ENCODE data around the gene ST6GALNAC3.

DNA sequence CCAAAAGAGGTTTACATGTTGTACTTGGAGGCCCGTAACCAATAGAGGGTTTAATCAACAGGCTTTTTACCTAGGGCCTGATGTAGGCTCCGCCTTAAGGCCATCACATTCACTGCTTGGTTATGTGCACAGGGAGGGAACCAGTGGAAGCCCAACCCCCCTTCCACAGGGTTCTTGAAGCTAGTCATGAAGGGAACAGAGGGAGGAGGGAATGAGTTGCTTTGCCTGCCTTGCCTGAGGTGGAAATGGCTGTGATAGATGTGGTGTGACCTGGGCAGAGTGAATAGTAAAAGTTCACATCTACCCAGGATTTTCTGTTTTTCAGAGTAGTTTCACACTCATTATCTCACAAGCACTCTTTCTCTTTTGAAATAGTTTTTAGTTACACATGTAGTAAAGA, 215.1 kb downstream of the ST6GALNAC3 start:
- no peak for TF ChIP-seq CHD4 (IDR thresholded peaks at IDR 0.05; ENCODE audit: borderline replicate concordance)
- TF ChIP-seq, protein P1, sequence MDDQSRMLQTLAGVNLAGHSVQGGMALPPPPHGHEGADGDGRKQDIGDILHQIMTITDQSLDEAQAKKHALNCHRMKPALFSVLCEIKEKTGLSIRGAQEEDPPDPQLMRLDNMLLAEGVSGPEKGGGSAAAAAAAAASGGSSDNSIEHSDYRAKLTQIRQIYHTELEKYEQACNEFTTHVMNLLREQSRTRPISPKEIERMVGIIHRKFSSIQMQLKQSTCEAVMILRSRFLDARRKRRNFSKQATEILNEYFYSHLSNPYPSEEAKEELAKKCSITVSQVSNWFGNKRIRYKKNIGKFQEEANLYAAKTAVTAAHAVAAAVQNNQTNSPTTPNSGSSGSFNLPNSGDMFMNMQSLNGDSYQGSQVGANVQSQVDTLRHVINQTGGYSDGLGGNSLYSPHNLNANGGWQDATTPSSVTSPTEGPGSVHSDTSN (IDR thresholded peaks at IDR 0.05), result no peak
- TF ChIP-seq, protein P2, sequence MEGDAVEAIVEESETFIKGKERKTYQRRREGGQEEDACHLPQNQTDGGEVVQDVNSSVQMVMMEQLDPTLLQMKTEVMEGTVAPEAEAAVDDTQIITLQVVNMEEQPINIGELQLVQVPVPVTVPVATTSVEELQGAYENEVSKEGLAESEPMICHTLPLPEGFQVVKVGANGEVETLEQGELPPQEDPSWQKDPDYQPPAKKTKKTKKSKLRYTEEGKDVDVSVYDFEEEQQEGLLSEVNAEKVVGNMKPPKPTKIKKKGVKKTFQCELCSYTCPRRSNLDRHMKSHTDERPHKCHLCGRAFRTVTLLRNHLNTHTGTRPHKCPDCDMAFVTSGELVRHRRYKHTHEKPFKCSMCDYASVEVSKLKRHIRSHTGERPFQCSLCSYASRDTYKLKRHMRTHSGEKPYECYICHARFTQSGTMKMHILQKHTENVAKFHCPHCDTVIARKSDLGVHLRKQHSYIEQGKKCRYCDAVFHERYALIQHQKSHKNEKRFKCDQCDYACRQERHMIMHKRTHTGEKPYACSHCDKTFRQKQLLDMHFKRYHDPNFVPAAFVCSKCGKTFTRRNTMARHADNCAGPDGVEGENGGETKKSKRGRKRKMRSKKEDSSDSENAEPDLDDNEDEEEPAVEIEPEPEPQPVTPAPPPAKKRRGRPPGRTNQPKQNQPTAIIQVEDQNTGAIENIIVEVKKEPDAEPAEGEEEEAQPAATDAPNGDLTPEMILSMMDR (IDR thresholded peaks at IDR 0.05), result no peak
- TF ChIP-seq, protein P3, sequence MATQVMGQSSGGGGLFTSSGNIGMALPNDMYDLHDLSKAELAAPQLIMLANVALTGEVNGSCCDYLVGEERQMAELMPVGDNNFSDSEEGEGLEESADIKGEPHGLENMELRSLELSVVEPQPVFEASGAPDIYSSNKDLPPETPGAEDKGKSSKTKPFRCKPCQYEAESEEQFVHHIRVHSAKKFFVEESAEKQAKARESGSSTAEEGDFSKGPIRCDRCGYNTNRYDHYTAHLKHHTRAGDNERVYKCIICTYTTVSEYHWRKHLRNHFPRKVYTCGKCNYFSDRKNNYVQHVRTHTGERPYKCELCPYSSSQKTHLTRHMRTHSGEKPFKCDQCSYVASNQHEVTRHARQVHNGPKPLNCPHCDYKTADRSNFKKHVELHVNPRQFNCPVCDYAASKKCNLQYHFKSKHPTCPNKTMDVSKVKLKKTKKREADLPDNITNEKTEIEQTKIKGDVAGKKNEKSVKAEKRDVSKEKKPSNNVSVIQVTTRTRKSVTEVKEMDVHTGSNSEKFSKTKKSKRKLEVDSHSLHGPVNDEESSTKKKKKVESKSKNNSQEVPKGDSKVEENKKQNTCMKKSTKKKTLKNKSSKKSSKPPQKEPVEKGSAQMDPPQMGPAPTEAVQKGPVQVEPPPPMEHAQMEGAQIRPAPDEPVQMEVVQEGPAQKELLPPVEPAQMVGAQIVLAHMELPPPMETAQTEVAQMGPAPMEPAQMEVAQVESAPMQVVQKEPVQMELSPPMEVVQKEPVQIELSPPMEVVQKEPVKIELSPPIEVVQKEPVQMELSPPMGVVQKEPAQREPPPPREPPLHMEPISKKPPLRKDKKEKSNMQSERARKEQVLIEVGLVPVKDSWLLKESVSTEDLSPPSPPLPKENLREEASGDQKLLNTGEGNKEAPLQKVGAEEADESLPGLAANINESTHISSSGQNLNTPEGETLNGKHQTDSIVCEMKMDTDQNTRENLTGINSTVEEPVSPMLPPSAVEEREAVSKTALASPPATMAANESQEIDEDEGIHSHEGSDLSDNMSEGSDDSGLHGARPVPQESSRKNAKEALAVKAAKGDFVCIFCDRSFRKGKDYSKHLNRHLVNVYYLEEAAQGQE (IDR thresholded peaks at IDR 0.05), result no peak
- no peak for TF ChIP-seq CEBPB (IDR thresholded peaks at IDR 0.05)

All from A549 (cell line).